Activated naive CD4-positive, alpha-beta T cell treated with Interleukin-2 at 50 U/mL for 16 hours (primary cell): ENCODE data around the gene MPG.

Experiments used
- DNase-seq: peaks from one replicate; pipeline ENCODE4 v3.0.0-alpha.2; 2020

MPG gene

GRCh38 chr16:67884-68789 lies 9.9 kb upstream of the MPG start:
- no peak for DNase-seq

- no peak for DNase-seq
Observed at GRCh38 chr16:69181-69580, 8.8 kb upstream of the MPG start.

- no peak for DNase-seq
Observed at GRCh38 chr16:71210-71539, 6.8 kb upstream of the MPG start.

- DNase-seq: no peak
Observed at GRCh38 chr16:71540-72401, 6.3 kb upstream of the MPG start.

- no peak for DNase-seq
Observed at GRCh38 chr16:72561-73548, 5.2 kb upstream of the MPG start, which contains the start of gene RHBDF1. Gene RHBDF1 (minus strand): TSS chr16:72631. CDS start chr16:65015, 7,616 bp downstream.

DNA sequence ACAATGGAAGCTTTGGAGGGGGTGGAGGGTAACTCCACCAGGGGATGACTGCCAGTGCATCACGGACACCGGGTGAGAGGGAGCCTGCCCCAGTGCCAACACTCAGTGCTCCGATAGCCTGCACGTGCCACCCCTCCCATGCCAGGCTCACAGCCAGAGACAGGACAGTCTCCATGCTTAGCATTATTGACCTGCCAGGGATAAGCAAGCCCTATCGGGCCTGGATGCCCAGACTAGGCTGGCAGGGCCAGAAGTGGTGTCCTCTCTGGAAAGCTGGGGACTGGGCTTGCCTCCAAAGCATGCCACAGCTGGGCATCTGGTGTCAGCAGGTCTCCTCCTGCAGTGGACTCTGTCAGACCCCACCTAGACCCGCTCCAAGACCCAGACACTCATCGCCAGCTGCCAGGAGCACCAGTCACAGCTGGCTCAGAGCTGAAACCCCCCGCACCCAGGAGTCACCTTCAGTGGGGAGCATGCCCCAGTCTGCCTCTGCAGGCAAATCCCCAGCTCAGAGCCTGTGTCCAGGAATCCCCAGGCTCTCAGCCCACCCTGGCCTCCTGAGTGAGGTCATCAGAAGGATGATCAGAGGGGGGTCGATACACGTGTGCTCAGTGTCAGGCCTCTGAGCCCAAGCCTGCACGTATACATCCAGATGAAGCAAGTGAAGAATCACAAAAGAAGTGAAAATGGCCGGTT lies 3.8 kb upstream of the MPG start:
- no peak for DNase-seq

DNA sequence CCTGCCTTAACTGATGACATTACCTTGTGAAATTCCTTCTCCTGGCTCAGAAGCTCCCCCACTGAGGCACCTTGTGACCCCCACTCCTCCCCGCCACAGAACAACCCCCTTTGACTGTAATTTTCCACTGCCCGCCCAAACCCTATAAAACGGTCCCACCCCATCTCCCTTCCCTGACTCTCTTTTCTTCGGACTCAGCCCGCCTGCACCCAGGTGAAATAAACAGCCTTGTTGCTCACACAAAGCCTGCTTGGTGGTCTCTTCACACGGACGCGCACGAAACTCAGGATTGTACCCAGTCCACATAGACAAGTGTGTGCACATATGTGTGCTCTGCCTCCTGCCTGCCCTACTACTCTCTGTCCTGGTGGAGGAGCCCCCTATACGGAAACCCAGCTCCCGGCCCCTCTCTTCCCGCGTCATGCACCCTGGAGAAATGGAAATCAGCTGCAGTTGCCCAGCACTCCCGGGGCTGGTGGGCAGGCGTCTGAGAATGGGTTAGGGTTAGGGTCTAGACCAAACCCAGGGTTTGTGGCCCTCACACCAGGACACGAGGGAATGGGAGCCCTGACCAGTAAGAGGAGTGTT lies 3.2 kb upstream of the MPG start:
- DNase-seq: no peak

DNA sequence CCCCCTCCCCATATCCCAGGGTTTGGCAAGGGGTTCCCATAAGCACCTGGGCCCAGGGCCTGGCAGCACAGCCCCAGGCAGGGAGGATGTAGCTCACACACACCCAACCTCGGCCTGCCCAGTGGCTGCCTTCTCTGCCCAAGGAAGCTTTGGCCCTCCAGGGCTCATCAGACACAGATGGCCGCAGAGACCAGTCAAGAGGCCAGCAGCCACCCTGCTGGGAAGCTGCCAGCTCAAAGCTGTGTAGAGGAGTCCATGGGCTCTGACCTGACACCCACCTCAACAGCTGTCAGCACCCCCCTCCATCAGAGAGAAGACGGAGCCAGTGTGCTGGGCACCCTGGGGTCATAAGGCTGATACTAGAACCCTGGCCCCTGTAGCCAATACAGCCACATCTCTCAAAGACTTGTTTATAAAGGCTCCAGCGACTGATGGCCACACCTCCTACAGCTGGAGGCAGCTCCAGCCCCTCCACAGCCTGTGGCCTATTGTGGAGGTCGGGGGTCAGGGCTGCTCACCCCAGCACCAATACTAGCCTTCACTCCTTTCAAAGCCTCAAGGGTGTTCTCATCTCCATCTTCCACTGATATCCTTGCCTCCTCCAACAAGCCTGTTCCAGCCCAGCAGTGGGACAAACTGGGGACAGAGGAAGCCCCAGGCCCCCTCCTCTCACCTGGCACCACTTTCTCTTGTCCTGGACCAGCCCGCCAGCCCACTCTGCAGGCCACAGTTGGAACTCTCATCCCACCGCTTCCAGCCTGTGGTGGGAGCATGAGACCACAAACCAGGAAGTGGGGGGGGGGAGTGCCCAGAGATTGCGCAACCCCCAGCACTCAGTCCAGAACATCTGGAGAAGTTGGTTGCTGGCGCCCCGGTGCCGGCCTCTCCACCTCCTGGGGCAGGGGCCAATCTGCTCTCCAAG lies 2.2 kb upstream of the MPG start:
- no peak for DNase-seq

- no peak for DNase-seq
Observed at GRCh38 chr16:76535-77272, 1.3 kb upstream of the MPG start.

GRCh38 chr16:77273-77806 lies 685 bp upstream of the MPG start:
- DNase-seq: peak; percentile 37

GRCh38 chr16:78444-79150 lies 572 bp downstream of the MPG start:
- no peak for DNase-seq

DNA sequence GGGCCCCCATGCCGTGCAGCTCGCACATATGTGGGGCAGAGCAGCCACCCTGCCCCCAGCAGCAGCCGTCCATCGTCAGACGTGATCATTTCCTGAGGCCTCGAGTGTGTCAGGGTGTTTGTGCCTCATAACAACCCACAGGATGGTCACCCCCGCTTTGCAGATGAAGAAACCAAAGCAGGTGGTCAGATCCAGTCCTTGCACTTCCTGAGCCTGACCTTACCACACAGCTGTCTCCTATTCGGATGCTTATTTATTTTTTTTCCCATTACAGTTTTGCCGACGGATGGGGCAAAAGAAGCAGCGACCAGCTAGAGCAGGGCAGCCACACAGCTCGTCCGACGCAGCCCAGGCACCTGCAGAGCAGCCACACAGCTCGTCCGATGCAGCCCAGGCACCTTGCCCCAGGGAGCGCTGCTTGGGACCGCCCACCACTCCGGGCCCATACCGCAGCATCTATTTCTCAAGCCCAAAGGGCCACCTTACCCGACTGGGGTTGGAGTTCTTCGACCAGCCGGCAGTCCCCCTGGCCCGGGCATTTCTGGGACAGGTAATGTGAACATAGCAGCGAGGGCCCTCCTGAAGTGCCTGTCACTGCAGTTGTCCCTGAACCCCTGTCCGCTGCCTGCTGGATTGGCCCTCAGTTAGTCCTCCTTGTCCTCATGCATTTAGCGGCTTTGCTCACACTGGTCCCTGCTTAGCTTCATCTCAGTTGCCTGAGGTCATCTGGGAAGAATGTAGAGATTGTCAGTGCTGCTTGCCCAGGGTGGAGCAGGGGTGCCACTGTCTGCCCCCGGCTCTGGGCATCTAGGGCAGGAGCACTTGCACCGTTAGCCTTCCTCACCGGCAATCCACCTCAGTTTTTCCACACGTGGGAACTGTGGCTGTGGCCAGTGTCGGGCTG lies 1.4 kb downstream of the MPG start:
- DNase-seq: no peak

- DNase-seq: no peak
Observed at GRCh38 chr16:83060-83603, 5.1 kb downstream of the MPG start.

DNA sequence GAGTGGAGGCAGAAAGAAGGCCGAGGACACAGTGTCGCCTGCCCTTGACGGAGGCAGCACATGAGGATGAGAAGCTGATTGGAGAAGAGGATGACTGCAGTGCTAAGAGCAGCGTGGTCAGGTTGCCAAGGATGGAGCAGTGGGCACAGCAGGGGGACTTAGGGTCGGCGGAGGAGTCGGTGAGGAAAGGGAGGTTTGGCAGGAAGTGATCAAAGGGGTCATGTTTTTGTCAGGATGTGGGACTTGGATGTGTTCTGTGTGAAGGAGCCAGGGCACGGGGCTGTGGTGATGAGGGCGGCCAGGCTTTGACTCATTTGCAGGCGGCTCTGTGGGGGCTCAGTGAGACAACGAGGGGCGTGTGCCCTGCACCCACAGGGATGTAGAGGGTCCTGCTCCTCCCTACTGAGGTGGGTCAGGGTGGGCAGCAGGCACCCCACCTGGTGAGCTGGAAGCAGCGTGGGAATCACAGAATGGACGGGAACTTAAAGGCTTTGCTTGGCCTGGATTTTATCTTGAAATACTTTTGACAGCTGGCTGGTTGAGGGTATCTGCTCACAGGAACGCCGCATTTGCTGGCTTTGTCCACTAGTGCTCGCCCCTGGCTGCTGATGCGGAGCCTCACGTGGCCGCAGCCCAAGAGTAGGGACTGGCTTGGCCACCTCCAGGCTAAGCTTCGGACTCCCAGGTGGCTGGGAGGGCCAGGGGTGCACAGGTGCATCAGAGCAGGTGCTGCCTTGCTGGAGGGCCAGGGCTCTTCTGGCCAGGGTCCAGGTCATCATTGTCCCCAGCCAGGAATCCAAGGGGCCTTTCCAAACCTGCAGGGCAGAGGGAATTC lies 6.0 kb downstream of the MPG start:
- no peak for DNase-seq

- DNase-seq: peak; percentile 57
Observed at GRCh38 chr16:84718-85406, 6.8 kb downstream of the MPG start.

- no peak for DNase-seq
Observed at GRCh38 chr16:85407-85782, 7.4 kb downstream of the MPG start.
